HG02943 (cell line): Measurements from ENCODE around the gene GRM5.

ENCODE experiments used
- ATAC-seq: cut with Tn5 transposase; IDR thresholded peaks from one replicate; pipeline ENCODE4 v1.9.1; 2021; ENCODE audit warnings: mild to moderate bottlenecking, low read depth, moderate library complexity; ENCODE audit not compliant: unreplicated experiment

The GRM5 gene

DNA sequence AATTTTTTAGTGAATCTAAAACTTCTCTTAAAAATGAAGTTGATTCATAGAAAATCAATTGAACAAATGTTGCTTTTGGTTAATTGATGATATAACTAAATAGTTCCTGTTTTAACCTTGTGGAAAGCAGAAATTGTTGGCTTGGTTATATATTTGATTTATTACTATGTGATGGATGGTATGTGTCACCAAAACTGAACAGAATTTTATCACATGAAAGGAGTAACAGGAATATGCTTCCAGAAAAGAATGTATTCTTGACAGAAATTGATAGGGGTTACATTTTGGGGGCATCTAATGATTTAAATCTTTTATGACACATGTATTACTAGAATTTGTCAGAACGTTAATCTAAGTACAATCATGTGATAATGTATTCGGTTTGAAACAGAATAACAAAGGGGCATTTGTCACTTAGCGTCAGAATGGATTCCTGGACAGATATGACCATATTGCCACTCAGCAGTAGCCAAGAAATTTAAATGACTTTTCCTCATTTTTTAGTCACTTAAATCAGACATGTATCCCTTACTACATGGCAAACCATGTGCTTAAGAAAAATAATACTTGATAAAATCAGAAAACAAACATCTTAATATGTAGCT lies 295.2 kb downstream of the GRM5 start:
- no peak for ATAC-seq

DNA sequence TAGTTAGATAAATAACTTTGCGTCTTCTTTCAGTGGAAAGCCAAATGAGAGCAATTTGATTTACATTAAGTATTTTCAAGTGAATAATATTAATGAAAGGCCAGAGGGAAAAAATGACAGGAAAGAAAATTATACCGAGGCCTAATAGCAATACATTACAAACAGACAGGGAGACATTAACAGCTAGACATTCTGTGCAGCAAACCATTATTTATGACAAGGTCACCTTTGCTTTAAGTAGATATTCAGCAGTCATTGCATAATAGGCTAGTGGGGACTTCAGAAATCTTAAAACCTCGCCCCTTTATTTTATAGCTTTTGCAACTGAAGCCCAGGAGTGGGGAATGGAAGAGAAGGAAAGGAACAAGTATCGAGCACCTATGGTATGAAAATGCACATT lies 321.6 kb downstream of the GRM5 start:
- no peak for ATAC-seq

DNA sequence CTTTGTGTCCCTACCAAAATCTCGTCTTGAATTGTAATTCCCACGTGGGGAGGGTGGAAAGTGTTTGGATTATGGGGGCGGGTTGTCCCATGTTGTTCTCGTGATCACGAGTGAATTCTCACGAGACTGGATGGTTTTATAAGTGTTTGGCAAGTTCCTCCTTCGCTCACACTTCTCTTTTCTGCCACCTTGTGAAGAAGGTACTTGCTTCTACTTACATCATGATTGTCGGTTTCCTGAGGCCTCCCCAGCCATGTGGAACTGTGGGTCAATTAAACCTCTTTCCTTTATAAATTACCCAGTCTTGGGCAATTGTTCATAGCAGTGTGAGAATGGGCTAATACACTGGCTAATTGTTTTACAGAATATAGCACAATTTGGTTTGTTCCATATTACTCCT lies 326.3 kb downstream of the GRM5 start:
- no peak for ATAC-seq

DNA sequence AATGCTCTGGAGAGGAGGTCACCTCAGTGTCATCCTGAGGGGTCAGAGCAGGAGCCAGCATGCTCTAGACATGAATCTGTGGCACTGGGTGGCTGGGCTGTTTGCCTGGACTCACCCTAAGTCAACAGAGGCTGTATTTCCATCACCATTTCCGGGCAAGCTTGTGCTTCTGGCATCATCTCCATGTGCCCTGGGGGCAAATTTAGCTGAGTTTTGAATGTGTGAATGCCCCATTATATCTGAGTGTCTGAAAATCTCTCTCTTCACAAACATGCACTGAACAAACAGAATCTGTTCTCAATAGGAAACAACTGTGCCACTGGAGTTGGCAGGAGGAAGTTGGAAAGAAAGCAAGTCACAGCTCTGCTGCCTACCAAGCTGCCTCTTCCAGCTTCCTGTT lies 356.2 kb downstream of the GRM5 start:
- no peak for ATAC-seq

DNA sequence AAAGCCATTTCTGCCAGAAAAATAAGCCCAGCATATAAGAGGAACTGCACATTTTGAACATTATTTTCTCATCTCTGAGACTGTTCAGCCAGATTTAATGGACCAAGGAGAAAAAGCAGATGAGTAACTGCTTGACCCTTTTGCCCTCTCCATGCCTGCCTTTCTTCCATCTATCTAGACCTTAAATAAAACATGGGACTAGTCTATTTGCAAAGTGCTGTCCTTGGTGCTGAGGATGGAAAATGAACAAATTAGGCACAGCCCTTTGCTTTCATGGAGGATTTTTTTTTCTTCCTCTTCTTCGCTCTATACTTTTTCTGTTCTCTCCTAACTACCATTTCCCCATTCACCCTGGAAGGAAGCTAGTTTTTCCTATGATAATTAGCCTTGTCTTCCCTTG lies 361.3 kb downstream of the GRM5 start:
- no peak for ATAC-seq

DNA sequence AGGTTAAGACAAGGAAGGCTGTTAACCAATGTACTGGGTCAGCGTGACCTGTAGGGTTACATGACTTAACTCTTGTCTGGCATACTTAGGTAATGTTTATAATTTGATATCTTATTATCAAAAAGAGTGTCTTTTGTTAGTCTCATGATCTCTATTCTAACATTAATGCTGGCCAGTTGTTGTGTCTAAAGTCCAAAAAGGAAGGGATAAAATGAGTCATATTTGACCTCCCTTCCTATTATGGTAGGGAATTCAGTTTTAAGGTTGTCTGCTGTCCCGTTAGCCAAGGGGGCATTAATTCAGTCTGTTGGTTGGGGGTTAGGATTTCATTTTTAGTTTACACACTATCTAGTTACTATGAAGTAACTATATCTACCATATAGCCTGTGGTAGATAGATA lies 364.0 kb downstream of the GRM5 start:
- ATAC-seq: no peak

DNA sequence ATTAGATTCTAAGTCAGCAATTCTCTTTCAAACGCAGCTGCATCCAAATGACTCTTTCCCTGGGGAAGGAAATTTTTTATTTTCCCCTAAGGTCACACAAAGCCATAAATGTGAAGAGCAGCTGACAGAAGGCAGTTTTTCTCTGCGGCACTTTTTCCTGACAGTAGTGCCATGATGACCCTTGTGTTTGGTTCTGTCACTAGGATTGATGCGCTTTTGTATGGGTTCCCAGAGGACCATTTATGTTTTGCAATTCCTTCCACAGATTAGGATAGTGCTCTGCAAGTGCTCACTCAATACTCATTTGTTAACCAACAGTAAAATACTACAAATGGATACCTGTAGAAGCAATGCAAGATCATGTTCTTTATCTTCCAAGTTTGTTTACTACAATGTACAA lies 368.6 kb downstream of the GRM5 start:
- no peak for ATAC-seq

DNA sequence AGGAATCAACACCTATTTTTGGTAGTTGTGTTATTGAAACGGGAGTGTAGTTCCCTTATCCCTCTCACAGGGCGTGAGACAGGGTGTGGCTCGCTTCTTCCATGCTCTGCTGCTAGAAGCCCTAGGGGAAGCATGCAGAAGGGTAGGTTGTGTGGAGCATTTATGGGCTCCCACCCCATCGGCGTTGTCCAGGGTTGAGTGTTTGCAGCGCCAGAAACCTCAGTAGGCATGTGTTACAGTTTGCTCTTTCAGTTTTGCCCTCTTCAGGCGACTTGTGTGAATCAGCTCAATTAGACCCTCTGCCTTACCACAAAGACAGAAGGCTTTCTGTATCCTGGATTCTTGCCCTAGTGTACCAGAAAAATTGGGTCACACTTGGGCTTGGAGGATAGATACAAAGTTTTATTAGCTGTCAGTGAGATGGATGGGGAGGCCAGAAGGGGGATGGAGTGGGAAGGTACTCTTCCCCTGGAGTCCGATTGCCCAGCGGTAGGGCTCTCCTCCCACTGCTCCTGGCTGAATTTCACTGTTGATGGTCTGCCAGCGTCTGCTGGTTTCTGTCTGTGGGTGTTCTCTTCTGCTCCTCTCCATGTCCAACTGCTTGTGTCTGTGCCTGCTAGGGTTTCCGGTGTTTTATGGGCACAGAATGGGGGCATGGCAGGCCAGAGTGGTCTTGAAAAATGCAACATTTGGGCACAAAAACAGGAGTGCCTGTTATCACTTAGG lies 369.9 kb downstream of the GRM5 start:
- no peak for ATAC-seq

DNA sequence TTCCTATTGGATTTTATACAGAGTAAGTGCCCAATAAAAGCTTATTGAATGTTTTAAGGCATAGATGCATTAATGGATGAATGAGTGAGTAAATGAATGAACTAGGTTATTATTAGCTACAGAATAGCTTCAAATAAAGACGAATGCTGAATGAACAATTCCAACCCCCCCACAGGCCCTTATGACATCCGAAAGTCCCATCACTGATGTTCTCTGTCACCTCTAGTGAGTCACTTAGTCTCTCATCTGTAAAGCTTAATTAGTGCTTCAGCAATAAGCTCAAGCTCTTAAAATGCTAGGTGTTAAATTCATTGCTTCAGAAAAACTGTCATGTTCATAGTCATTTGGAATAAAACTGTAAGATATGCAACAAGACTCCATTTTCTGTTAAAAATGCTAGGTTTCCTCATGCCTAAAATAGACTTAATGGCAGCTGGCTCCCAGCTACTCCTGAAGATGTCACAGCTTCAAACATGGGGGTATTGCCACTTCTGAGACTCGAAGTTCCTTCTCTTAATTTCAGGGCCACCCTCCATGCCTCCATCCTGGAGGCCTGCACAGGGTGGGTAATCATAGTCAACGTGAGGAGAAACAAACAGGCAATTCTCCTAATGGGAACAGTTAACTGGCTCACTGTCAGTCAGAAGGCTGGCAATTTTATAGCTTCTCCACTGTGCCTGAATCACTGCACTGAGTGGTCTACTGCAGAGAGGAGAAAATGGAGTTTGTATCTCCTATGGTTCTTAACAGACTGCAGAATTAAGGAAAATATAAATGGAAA lies 373.3 kb downstream of the GRM5 start:
- no peak for ATAC-seq

DNA sequence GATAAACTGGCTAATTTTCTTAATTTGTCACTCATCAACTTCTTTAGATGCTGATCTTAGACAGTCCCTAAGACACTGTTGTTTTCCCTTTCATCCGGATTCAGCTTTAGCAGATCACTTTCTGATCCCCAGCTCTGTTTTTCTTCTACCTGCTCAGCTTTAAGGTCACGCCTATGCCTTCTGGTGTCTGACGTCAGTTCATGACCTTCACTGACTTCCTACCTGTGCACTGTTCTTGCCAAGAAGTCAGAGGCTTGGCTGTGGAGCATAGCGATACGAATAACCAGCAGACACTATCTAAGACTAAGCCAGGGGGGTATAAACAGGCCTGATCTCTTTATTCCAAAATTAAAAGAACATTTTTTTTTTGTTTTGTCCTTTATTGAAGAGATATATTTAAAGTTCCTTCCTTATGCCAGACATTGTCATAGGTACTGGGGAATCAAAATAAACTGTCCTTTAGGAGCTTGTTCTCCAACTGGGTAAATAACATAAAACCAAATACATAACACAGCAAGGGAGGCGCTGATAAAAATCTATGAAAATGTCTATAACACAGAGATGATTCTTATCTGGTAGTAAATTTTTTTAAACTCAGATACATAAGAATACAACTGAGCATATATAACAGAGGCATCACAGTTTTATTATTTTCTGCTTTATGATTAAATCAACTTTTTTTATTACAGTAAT lies 376.1 kb downstream of the GRM5 start:
- ATAC-seq: no peak

DNA sequence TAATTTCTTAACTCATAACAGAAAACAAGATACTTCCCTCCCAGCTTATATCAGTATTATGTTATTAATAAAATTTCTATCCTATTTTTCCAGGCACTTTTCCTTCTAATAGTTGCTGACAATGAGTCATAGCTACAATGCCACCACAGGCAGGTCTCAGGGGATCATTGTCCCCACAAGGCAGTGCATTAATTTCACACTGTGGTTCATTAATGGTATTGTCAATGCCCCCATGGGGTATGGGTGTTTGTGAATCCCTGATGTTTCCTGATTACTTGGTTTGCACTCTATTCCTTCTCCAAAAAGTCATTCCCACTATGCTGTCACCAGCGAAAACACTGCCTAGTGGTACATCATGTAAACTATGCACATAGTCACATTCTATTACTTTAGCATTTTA lies 382.8 kb downstream of the GRM5 start:
- ATAC-seq: no peak

DNA sequence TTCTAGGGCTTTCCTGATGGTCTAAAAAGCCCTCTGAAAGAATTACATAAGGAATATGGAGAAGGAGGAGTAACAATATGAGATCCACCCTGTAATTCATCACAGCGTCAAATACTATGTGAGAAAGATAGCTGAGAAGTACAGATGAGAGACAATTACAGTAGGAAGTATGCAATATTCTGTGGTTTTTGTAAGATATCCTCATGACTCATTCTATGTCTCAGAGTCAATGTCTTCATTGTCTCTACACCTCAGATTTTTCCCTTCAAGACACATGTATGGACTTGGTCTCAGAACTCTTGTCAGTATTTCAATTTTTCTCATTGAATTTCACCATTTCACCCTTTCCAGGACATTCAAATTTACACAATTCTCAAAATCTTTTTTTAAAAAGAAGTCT lies 385.0 kb downstream of the GRM5 start:
- ATAC-seq: no peak

DNA sequence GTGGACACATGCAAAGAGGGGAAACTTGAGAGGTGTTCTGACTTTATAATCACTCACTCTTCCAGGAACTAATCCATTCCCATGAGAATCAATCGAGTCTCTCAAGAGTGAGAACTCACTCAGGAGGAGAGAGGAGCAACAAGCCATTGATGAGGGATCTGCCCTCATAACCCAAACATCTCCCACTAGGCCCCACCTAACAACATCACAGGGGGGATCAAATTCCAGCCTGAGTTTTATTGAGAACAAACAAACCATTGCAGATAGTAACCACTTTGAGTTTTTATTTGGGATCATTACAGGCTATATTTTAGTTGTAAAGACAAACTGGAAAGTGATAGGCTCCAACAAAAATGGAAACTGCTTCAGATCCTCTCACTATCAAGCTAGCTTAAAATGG lies 399.4 kb downstream of the GRM5 start:
- ATAC-seq: no peak

DNA sequence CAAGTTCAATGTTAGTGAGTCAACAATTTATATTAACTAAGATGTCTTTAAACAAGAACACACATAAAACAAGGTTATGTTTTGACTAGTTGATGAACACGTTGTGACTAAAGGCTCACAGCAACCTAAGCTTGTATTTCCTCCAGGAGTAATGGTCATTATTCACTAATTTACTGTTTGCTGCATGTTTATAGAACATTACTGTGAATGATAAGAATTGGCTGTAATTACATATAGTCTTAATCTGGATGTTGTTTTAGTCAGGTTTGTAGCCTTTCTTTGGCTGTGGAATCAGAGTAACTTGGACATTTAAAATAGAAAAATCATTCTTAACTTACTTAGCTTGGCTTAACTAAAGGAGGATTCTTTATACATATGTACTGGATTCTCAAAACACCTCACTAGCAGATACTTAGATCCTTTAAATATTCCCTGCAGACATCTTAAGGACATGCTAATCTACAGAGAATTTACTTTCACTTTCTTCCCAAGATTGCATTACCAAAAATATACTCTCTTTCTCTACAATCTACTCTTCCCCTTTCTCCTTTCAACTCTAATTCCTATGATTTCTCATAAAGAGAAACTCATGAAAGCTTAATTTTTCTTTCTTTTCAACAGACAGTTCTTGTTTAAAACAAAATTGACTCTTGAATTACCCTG lies 408.6 kb downstream of the GRM5 start:
- ATAC-seq: no peak

DNA sequence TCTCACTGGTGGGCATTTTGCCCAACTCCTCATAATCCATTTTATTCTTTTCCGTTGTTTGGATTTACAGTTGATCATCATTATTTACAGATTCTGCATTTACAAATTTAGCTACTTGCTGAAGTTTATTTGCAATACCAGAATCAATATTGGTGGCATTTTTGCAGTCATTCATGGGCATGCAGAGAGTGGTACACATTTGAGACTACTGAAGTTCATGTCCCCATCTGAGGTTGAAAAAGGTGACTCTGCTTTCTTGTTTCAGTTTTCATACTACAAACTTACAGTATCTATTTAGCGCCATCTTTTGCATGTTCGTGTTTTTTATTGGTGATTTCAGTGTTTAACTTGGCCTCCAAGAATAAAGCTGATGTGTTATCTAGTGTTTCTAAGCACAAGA lies 409.5 kb downstream of the GRM5 start:
- ATAC-seq: no peak

DNA sequence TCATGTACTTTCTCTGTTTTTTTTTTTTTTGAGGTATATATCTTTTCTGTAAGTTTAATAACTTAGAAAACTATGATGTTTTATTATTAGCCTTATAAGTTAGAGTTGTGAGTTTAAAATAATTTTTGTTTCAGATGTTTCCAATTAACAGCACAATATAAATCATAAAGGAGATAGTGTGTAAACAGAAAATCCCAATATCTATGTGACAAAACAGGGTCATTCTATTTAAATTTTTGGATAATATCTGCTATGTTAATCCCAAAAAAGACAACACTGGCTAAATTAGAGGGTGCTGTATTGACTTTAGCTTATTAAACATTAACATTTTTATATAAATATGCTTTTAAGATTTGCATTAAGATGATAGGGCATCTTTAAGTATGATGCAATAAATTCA lies 410.1 kb downstream of the GRM5 start:
- no peak for ATAC-seq

DNA sequence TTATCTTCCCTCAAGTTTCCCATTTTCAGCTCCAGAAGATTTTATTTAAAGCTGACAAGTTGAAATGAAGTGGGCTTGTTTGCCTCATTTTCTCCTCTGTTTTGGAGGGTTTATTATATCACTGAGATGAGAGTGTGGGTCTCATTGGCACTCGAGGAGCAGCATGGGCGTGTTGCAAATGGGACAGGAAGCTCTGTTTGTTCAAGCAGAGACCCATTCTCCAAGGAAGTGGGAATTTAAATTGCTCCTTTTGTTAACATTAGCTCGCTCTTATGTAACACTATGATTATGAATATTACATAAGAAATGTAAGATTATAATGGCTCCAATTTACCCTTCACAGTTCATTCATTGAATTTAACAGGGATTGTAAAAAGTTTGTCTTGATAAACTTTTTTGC lies 410.6 kb downstream of the GRM5 start:
- ATAC-seq: no peak

DNA sequence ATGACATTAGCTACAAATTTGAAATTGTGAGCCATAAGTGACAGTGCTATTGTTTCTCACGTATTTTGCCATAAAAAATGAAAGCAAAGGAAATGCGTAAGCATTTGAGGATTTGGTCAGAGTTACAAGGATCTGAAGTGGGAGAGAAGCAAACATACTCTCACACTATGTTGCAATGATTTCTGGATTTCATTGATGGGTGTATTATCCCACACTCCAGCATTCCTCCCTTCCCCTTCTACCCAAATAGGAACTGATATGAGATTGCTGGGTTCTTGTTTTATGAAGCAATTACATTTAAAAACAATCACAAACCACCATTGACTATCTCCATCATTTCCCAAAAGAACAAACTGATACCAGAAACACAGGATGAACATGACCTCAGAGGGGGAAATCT lies 414.2 kb downstream of the GRM5 start:
- no peak for ATAC-seq

DNA sequence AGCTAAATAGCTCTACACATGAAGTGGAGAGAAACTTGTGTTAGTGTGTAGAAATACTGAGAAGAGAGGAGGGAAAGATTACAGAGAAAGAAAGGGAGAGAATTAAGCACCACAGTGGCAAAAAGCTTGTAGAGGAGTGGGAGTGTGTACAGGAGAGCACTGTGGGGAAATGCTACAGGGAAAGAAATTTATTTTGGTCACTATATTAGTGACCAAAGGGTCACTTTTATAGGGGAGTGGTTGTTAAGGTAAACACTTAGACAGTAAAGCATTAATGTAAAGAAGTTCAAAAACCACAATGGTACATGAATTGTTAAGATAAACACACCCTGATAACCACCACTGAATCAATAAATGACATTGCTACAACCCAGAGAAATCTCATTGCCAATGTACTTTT lies 421.1 kb downstream of the GRM5 start:
- no peak for ATAC-seq

DNA sequence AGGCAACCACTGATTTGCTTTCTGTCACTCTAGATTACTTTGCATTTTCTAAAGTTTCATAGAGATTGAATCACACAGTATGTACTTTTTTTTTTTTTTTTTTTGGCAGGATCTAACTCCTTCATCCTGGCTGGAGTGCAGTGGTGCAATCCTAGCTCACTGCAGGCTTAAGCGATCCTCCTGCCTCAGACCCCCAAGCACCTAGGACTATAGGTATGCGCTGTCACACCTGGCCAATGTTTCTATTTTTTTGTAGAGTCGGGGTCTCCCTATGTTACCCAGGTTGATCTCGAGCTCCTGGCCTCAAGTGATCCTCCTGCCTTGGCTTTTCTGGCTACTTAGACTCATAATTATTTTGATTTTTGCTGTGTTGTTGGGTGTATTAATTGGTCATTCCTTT lies 433.6 kb downstream of the GRM5 start:
- ATAC-seq: no peak

DNA sequence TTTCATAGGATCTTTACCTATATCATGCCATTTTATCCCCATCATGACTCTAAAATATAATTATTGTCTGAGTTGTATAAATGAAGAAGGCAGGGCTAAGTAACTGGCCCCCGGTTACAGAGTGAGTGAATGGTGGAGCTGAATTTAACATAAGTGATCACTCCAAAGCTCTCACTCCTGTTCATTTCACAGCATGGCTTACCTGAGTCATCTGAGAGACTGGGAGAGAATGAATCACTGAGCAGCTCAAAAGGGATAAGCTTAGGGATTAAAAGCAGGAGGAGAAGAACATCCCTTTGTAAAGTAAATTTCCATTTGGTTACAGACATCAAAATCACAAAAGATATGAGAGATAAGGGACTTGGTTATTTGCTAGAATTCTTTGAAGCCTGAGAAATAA lies 434.3 kb downstream of the GRM5 start:
- ATAC-seq: no peak
